Neuronal stem cell (in vitro differentiated cells): Measurements from ENCODE around the gene PHF21A.
A peak's percentile ranks its signal among the peaks of the same experiment; 100 is the strongest.

Source experiments
- DNase-seq: peaks from one replicate; pipeline ENCODE4 v3.0.0-alpha.2; 2013; ENCODE audit warnings: low spot score
- H2AFZ ChIP-seq: one replicate; pipeline ENCODE4 v1.6.1; 2013; ENCODE audit warnings: mild to moderate bottlenecking, low read length, inconsistent platforms
- H2AK5ac ChIP-seq: 2 replicates; pipeline ENCODE4 v1.6.1; 2013; ENCODE audit warnings: low read depth, mild to moderate bottlenecking, inconsistent platforms, low read length, moderate library complexity, mixed read lengths
- H2BK120ac ChIP-seq: 2 replicates; pipeline ENCODE4 v1.6.1; 2013; ENCODE audit warnings: low read depth, mild to moderate bottlenecking, inconsistent platforms, low read length, moderate library complexity, mixed read lengths
- H2BK12ac ChIP-seq: one replicate; pipeline ENCODE4 v1.6.1; 2013; ENCODE audit warnings: low read length, inconsistent platforms
- H2BK15ac ChIP-seq: 2 replicates; pipeline ENCODE4 v1.6.1; 2013; ENCODE audit warnings: mild to moderate bottlenecking, low read length, inconsistent platforms, mixed read lengths
- H2BK5ac ChIP-seq: one replicate; pipeline ENCODE4 v1.6.1; 2013; ENCODE audit warnings: inconsistent platforms, mild to moderate bottlenecking, low read length, moderate library complexity
- H3K14ac ChIP-seq: one replicate; pipeline ENCODE4 v1.6.1; 2013; ENCODE audit warnings: low read length, inconsistent platforms
- H3K18ac ChIP-seq: 2 replicates; pipeline ENCODE4 v1.6.1; 2013; ENCODE audit warnings: low read length, inconsistent platforms
- H3K23ac ChIP-seq: 2 replicates; pipeline ENCODE4 v1.6.1; 2013; ENCODE audit warnings: low read depth, mild to moderate bottlenecking, mixed read lengths, low read length, inconsistent platforms; ENCODE audit not compliant: poor library complexity
- H3K27ac ChIP-seq: replicated peaks from 3 replicates; pipeline ENCODE4 v1.5.1; 2013; ENCODE audit warnings: low read length, inconsistent platforms
- H3K27me3 ChIP-seq, 3 experiments: 2 replicates each; pipeline ENCODE4 v1.6.1; 2013; ENCODE audit warnings: low read length in 3 of 3, mild to moderate bottlenecking in 2 of 3, inconsistent platforms in 1 of 3, low read depth in 1 of 3, mixed read lengths in 1 of 3, moderate library complexity in 1 of 3; ENCODE audit not compliant: control insufficient read depth in 3 of 3, insufficient read depth in 3 of 3
- H3K36me3 ChIP-seq, 2 donors: replicated peaks in 1 of 2; 2 replicates each; pipeline ENCODE4 v1.6.1; 2013; ENCODE audit warnings: low read length in 2 of 2; ENCODE audit not compliant: control insufficient read depth in 2 of 2, insufficient read depth in 2 of 2
- H3K4ac ChIP-seq: 2 replicates; pipeline ENCODE4 v1.6.1; 2013; ENCODE audit warnings: inconsistent platforms, mild to moderate bottlenecking, low read length, moderate library complexity
- H3K4me1 ChIP-seq, 2 donors: 1 replicate in 1 of 2; 2 replicates in 1 of 2; pipeline ENCODE4 v1.6.1; 2013; ENCODE audit warnings: low read length in 2 of 2, low read depth in 1 of 2; ENCODE audit not compliant: control insufficient read depth in 2 of 2, insufficient read depth in 1 of 2
- H3K4me2 ChIP-seq: one replicate; pipeline ENCODE4 v1.6.1; 2013; ENCODE audit warnings: mild to moderate bottlenecking, low read length, inconsistent platforms; ENCODE audit not compliant: insufficient read depth, poor library complexity, severe bottlenecking
- H3K4me3 ChIP-seq, 2 donors: 2 replicates each; pipeline ENCODE4 v1.5.1; 2013; ENCODE audit warnings: low read length in 2 of 2, mild to moderate bottlenecking in 2 of 2, inconsistent platforms in 1 of 2, moderate library complexity in 1 of 2
- H3K79me1 ChIP-seq: one replicate; pipeline ENCODE4 v1.6.1; 2013; ENCODE audit warnings: low read depth, mild to moderate bottlenecking, inconsistent platforms, low read length, moderate library complexity
- H3K9ac ChIP-seq: one replicate; pipeline ENCODE4 v1.6.1; 2013; ENCODE audit warnings: mild to moderate bottlenecking, low read depth, low read length, inconsistent platforms; ENCODE audit not compliant: poor library complexity
- H3K9me3 ChIP-seq, 2 donors: replicated peaks in 1 of 2; 2 replicates each; pipeline versions ENCODE3 to v1.6.1; 2013; ENCODE audit warnings: low read length in 2 of 2, mild to moderate bottlenecking in 2 of 2, inconsistent platforms in 1 of 2, low read depth in 1 of 2, mixed read lengths in 1 of 2, moderate library complexity in 1 of 2; ENCODE audit not compliant: control insufficient read depth in 2 of 2, insufficient read depth in 1 of 2
- H4K8ac ChIP-seq: one replicate; pipeline ENCODE4 v1.6.1; 2013; ENCODE audit warnings: low read depth, mild to moderate bottlenecking, inconsistent platforms, low read length, moderate library complexity
- H4K91ac ChIP-seq: one replicate; pipeline ENCODE4 v1.6.1; 2013; ENCODE audit warnings: low read length, low read depth, mild to moderate bottlenecking, inconsistent platforms; ENCODE audit not compliant: poor library complexity
- WGBS, 2 donors: extraction: QIAGEN DNeasy Blood & Tissue Kit; methylation state at CpG; one replicate each; pipeline ENCODE4 v1.1.7; 2013; ENCODE audit warnings: missing lambda C conversion rate in 2 of 2, mixed read lengths in 1 of 2; ENCODE audit not compliant: insufficient read length in 2 of 2, insufficient replicate concordance in 1 of 2; ENCODE audit errors: extremely low coverage in 2 of 2; 5-methylcytosine and 5-hydroxymethylcytosine counted together

PHF21A gene

GRCh38 chr11:45973601-45974000 lies 147.7 kb downstream of the PHF21A start:
- no peaks in the 10 kb centered on the region for H3K27me3 ChIP-seq
- no peak overlapping the region for H2AK5ac ChIP-seq
- H3K23ac ChIP-seq = no peak overlapping the region
- H3K4me3 ChIP-seq = no peak overlapping the region
- H2BK12ac ChIP-seq = no peak overlapping the region
- H3K4me2 ChIP-seq = no peak overlapping the region
- H3K18ac ChIP-seq = no peak overlapping the region
- H4K8ac ChIP-seq = no peak overlapping the region
- H3K36me3 ChIP-seq = peaks cover 7 to 77% of the 10 kb centered on the region in 2 donors
- H3K4me1 ChIP-seq = no peaks in the 10 kb centered on the region
- no peak overlapping the region for H3K27ac ChIP-seq
- no peak overlapping the region for H3K14ac ChIP-seq
- H3K4ac ChIP-seq = no peak overlapping the region
- H3K9me3 ChIP-seq = no peaks in the 10 kb centered on the region
- no peak overlapping the region for H2BK15ac ChIP-seq
- no peak overlapping the region for H3K9ac ChIP-seq
- no peak overlapping the region for H2BK120ac ChIP-seq
- no peak overlapping the region for H2BK5ac ChIP-seq
- H3K79me1 ChIP-seq = no peaks in the 10 kb centered on the region
- WGBS, 2 donors = no CpG with 5 or more reads among the region's 4 CpGs
- no peak overlapping the region for H2AFZ ChIP-seq
- H4K91ac ChIP-seq = no peak overlapping the region
- DNase-seq = no peak

- H2BK15ac ChIP-seq = no peak overlapping the region
- WGBS, 2 donors = no CpG with 5 or more reads among the region's 2 CpGs
These were observed 152.4 kb downstream of the PHF21A start for GRCh38 chr11:45968901-45969300.

GRCh38 chr11:45967506-45967905 lies 153.7 kb downstream of the PHF21A start:
- peaks cover 15 to 78% of the 10 kb centered on the region in 2 donors for H3K36me3 ChIP-seq
- H3K4me3 ChIP-seq = no peak overlapping the region

More at GRCh38 chr11:45968901-45969300, 152.4 kb downstream of the PHF21A start:
- Histone ChIP-seq H3K23ac (no peak overlapping the region), H3K79me1 (no peaks in the 10 kb centered on the region), H3K27ac (no peak overlapping the region), H3K27me3 (no peaks in the 10 kb centered on the region), H2BK120ac (no peak overlapping the region), H3K4ac (no peak overlapping the region), H2AK5ac (no peak overlapping the region), H3K9me3 (no peaks in the 10 kb centered on the region), H2BK12ac (no peak overlapping the region), H3K14ac (no peak overlapping the region), H3K36me3 (peaks cover 15 to 80% of the 10 kb centered on the region in 2 donors), H3K4me3 (no peak overlapping the region), H2BK5ac (no peak overlapping the region), H4K91ac (no peak overlapping the region), H3K9ac (no peak overlapping the region), H3K4me2 (no peak overlapping the region), H4K8ac (no peak overlapping the region), H2AFZ (no peak overlapping the region), H3K18ac (no peak overlapping the region), H3K4me1 (no peaks in the 10 kb centered on the region)
- DNase-seq = no peak

GRCh38 chr11:45964911-45965389 lies 156.3 kb downstream of the PHF21A start:
- no CpG with 5 or more reads among the region's 9 CpGs for WGBS, 2 donors
- H3K14ac ChIP-seq = no peak overlapping the region
- no peaks in the 10 kb centered on the region for H3K4me1 ChIP-seq
- no peaks in the 10 kb centered on the region for H3K27me3 ChIP-seq
- H4K8ac ChIP-seq = no peak overlapping the region
- no peak overlapping the region for H3K4ac ChIP-seq
- no peak overlapping the region for H3K18ac ChIP-seq
- peak; percentile 66 for DNase-seq
- no peaks in the 10 kb centered on the region for H3K79me1 ChIP-seq
- H2BK15ac ChIP-seq = no peak overlapping the region
- H3K36me3 ChIP-seq = peaks cover 13 to 80% of the 10 kb centered on the region in 2 donors
- H2AFZ ChIP-seq = no peak overlapping the region
- H3K9ac ChIP-seq = no peak overlapping the region
- H4K91ac ChIP-seq = no peak overlapping the region
- no peak overlapping the region for H3K27ac ChIP-seq
- H3K4me2 ChIP-seq = no peak overlapping the region
- H2BK5ac ChIP-seq = no peak overlapping the region
- no peak overlapping the region for H2AK5ac ChIP-seq
- H3K9me3 ChIP-seq = peaks cover 0 to under 1% of the 10 kb centered on the region in 2 donors
- no peak overlapping the region for H3K23ac ChIP-seq
- no peak overlapping the region for H2BK12ac ChIP-seq
- H3K4me3 ChIP-seq = no peak overlapping the region
- H2BK120ac ChIP-seq = no peak overlapping the region

More at GRCh38 chr11:45967506-45967905, 153.7 kb downstream of the PHF21A start:
- no peak overlapping the region for H2BK120ac ChIP-seq
- no peaks in the 10 kb centered on the region for H3K9me3 ChIP-seq
- no peaks in the 10 kb centered on the region for H3K79me1 ChIP-seq
- no peak overlapping the region for H2BK12ac ChIP-seq
- no peak overlapping the region for H3K9ac ChIP-seq
- no peaks in the 10 kb centered on the region for H3K4me1 ChIP-seq
- no peak overlapping the region for H2BK5ac ChIP-seq
- no peak overlapping the region for H4K8ac ChIP-seq
- H2BK15ac ChIP-seq = no peak overlapping the region
- no peak for DNase-seq
- no peak overlapping the region for H3K14ac ChIP-seq
- WGBS, 2 donors = no CpG with 5 or more reads among the region's 2 CpGs
- no peak overlapping the region for H3K18ac ChIP-seq
- H3K27ac ChIP-seq = no peak overlapping the region
- no peak overlapping the region for H2AK5ac ChIP-seq
- H2AFZ ChIP-seq = no peak overlapping the region
- no peak overlapping the region for H3K4me2 ChIP-seq
- no peak overlapping the region for H3K23ac ChIP-seq
- H3K27me3 ChIP-seq = no peaks in the 10 kb centered on the region
- H4K91ac ChIP-seq = no peak overlapping the region
- no peak overlapping the region for H3K4ac ChIP-seq
